HEK293T (cell line): ENCODE results near the gene IL13RA1.

ENCODE experiments used
- CTCF ChIA-PET: fragments of 350-600 bp; formaldehyde crosslinking; extraction: SDS; loops from one replicate; lab custom pipeline; 2021; ENCODE audit warnings: antibody characterized with exemption, inconsistent platforms; lab: Yijun Ruan, JAX
- POLR2A ChIA-PET: fragments of 350-600 bp; formaldehyde crosslinking; extraction: SDS; loops from one replicate; lab custom pipeline; 2020; ENCODE audit warnings: antibody characterized with exemption, inconsistent platforms; lab: Yijun Ruan, JAX
- DNase-seq: peaks from one replicate; pipeline ENCODE4 v3.0.0; 2012; ENCODE audit warnings: mixed read lengths; ENCODE audit errors: extremely low spot score
- ARNT ChIP-seq: fragments of 450-650 bp; IDR thresholded peaks from 2 replicates; pipeline ENCODE4 v1.6.1; 2017; ENCODE audit warnings: mild to moderate bottlenecking
- BHLHE40 ChIP-seq: fragments of 450-650 bp; IDR thresholded peaks from 2 replicates; pipeline ENCODE4 v1.6.1; 2016; ENCODE audit warnings: mild to moderate bottlenecking, moderate library complexity, borderline replicate concordance
- CTBP1 ChIP-seq: fragments of 450-650 bp; IDR thresholded peaks from 2 replicates; pipeline ENCODE4 v1.6.1; 2016; ENCODE audit warnings: borderline replicate concordance
- ELF4 ChIP-seq: fragments of 450-650 bp; IDR thresholded peaks from 2 replicates; pipeline ENCODE4 v1.6.1; 2017; ENCODE audit warnings: antibody characterized with exemption
- FOXA1 ChIP-seq: fragments of 450-650 bp; IDR thresholded peaks from 2 replicates; pipeline ENCODE4 v1.6.1; 2016; ENCODE audit warnings: mild to moderate bottlenecking
- FOXK2 ChIP-seq: fragments of 450-650 bp; IDR thresholded peaks from 2 replicates; pipeline ENCODE4 v1.6.1; 2016; ENCODE audit warnings: mild to moderate bottlenecking
- FOXM1 ChIP-seq: fragments of 450-650 bp; IDR thresholded peaks from 2 replicates; pipeline ENCODE4 v1.6.1; 2017; ENCODE audit warnings: mild to moderate bottlenecking, borderline replicate concordance
- HDGF ChIP-seq: fragments of 450-650 bp; IDR thresholded peaks from 2 replicates; pipeline ENCODE4 v1.6.1; 2017; ENCODE audit warnings: antibody characterized with exemption, borderline replicate concordance
- L3MBTL2 ChIP-seq: fragments of 450-650 bp; conservative IDR thresholded peaks from 2 replicates; pipeline ENCODE4 v1.6.1; 2016; ENCODE audit warnings: mild to moderate bottlenecking
- LEF1 ChIP-seq: fragments of 450-650 bp; IDR thresholded peaks from 2 replicates; pipeline ENCODE4 v1.6.1; 2017; ENCODE audit warnings: mild to moderate bottlenecking, borderline replicate concordance
- NFRKB ChIP-seq: fragments of 450-650 bp; IDR thresholded peaks from 2 replicates; pipeline ENCODE4 v1.6.1; 2016; ENCODE audit warnings: mild to moderate bottlenecking, moderate library complexity
- SP1 ChIP-seq: fragments of 450-650 bp; IDR thresholded peaks from 2 replicates; pipeline ENCODE4 v1.6.1; 2017
- SUZ12 ChIP-seq: fragments of 450-650 bp; IDR thresholded peaks from 2 replicates; pipeline ENCODE4 v1.6.1; 2016; ENCODE audit warnings: mild to moderate bottlenecking
- TARDBP ChIP-seq: fragments of 450-650 bp; IDR thresholded peaks from 2 replicates; pipeline ENCODE4 v1.6.1; 2016
- ZNF384 ChIP-seq: fragments of 450-650 bp; IDR thresholded peaks from 2 replicates; pipeline ENCODE4 v1.6.1; 2016
- TF ChIP-seq, protein P1 (sequence below): fragments of 450-650 bp; IDR thresholded peaks from 2 replicates; pipeline ENCODE4 v1.6.1; 2016

Gene IL13RA1

DNA sequence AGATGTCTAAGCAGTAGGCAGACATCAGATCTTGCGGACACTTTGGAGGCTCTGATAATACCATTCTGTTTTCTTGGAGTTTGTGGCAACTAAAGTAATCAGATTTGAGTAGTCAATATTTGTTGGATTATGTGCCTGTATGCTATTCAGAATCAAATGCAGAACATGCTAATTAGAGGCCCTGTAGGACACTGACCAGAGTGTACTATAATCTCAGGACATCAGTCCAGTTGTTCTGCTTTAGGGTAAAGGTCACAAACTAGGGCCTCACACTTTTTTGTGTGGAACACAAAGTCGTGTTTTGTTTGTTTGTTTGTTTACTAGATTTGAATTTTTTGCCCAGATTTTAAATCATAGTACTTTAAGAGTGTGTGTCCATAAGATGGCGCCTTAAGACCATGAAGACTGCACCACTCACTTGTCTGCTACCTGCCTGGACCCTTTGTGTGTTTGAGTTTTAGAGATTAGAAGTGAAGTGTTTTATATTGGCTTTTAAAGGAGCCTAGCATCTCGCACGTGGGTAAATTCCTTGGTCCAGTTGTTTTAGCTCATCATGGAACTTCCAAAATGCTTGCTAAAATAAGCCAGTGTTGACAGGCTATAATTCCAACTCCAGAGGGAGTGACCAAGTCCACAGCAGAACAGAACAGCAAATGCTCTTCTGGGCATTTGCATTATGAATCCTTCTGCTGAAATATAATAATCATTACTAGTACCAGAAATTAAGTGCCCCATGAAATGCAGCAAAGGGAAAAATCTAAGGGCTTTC, 34.7 kb downstream of the IL13RA1 start:
- CTCF ChIA-PET, result interaction anchor here (0.7 to 0.9 kb wide), 2 partner anchors 45 to 47 kb away, joined by 3 read pairs; no protein-coding TSS in a partner anchor
- TF ChIP-seq BHLHE40 (no peak), SUZ12 (no peak), SP1 (no peak), L3MBTL2 (no peak), ARNT (no peak), TARDBP (no peak), NFRKB (no peak), FOXK2 (no peak), CTBP1 (no peak), ELF4 (no peak), FOXM1 (no peak), ZNF384 (no peak), HDGF (no peak), LEF1 (no peak), FOXA1 (no peak)
- TF ChIP-seq, protein P1, sequence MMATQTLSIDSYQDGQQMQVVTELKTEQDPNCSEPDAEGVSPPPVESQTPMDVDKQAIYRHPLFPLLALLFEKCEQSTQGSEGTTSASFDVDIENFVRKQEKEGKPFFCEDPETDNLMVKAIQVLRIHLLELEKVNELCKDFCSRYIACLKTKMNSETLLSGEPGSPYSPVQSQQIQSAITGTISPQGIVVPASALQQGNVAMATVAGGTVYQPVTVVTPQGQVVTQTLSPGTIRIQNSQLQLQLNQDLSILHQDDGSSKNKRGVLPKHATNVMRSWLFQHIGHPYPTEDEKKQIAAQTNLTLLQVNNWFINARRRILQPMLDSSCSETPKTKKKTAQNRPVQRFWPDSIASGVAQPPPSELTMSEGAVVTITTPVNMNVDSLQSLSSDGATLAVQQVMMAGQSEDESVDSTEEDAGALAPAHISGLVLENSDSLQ, result no peak
- POLR2A ChIA-PET, result no interaction called here
- no peak for DNase-seq

- ChIA-PET CTCF (interaction anchor here (0.6 to 1.1 kb wide), 2 partner anchors 10 to 39 kb away, joined by 3 to 5 read pairs; no protein-coding TSS in a partner anchor), POLR2A (no interaction called here)
- DNase-seq, result no peak
Observed at GRCh38 chrX:118763489-118763888, 36.1 kb downstream of the IL13RA1 start.

GRCh38 chrX:118764122-118764521, 36.7 kb downstream of the IL13RA1 start:
- CTCF ChIA-PET, result interaction anchor here (1.1 kb wide), 1 partner anchor 9 kb away, joined by 3 read pairs; no protein-coding TSS in a partner anchor
- POLR2A ChIA-PET, result no interaction called here
- no peak for DNase-seq
- TF ChIP-seq, protein P1, result no peak
- no peak for TF ChIP-seq CTBP1
- TF ChIP-seq FOXK2, result no peak
- TF ChIP-seq ARNT, result no peak
- TF ChIP-seq FOXA1, result no peak
- no peak for TF ChIP-seq FOXM1
- TF ChIP-seq SUZ12, result no peak
- TF ChIP-seq L3MBTL2, result no peak
- no peak for TF ChIP-seq HDGF
- no peak for TF ChIP-seq NFRKB
- no peak for TF ChIP-seq SP1

More at GRCh38 chrX:118763489-118763888, 36.1 kb downstream of the IL13RA1 start:
- TF ChIP-seq ARNT (no peak), L3MBTL2 (no peak), FOXM1 (no peak), TARDBP (no peak)

DNA sequence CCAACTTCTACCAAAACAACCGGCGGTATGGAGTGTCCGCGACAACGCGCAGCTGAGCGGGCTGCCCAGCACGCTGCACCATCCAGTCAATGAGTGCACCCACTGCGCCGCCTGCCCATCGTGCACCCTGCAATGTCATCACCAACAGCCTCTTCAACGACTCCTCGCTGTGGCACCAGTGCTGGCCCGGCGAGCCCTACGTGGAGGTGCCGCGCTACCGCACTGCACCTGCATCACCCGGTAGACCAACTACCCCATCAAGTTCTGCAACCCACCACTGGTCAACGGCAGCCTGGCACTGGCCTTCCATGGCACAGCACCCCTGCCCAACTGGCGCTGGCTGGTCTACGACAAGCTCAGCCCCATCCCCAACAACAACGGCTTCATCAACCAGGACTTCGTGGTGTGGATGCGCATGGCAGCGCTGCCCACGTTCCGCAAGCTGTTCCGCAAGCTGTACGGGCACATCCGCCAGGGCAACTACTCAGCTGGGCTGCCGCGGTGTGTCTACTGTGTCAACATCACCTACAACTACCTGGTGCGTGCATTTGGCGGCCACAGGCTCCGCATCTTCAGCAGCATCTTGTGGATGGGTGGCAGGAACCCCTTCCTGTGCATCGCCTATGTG, 42.8 kb downstream of the IL13RA1 start:
- POLR2A ChIA-PET, result no interaction called here

DNA sequence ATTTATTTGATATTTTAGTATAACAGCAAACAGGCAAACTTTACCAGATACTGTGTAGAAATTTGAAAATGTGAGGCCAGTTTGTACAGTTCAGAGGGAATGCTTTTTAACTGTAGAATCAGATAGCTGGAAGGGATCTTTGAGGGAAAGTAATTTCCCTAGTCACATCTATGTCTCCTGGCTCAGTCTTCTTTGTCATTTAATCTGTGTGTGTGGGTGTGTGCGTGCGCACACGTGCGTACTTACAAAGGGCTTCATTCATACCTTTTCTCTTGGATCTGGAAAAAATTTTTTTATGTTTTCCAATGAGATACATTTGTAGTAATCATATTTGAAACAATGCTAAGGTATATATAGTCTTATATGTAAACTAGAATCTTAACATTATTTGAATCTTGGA, 44.6 kb downstream of the IL13RA1 start:
- POLR2A ChIA-PET, result no interaction called here
- no peak for DNase-seq
- CTCF ChIA-PET, result no interaction called here
- TF ChIP-seq NFRKB (no peak), FOXK2 (no peak), SP1 (no peak), HDGF (no peak), L3MBTL2 (no peak), BHLHE40 (no peak), ZNF384 (no peak), SUZ12 (no peak), ARNT (no peak), CTBP1 (no peak)
- TF ChIP-seq, protein P1, result no peak

More for the DNA sequence above, 42.8 kb downstream of the IL13RA1 start:
- CTCF ChIA-PET, result no interaction called here
- no peak for DNase-seq
- TF ChIP-seq FOXM1 (no peak), FOXK2 (no peak), SUZ12 (no peak), SP1 (no peak), BHLHE40 (no peak), ZNF384 (no peak), LEF1 (no peak), NFRKB (no peak), HDGF (no peak), CTBP1 (no peak), ELF4 (no peak), L3MBTL2 (no peak), ARNT (no peak), TARDBP (no peak), FOXA1 (no peak)
- TF ChIP-seq, protein P1, result no peak
